Testis (tissue), 2 donors: ENCODE data around the gene COL21A1.

Experiments
- CTCF ChIP-seq, 3 experiments: fragments of 450-650 bp in 2 of 3; fragments of 200-600 bp in 1 of 3; sonication (generic) in 1 of 3; IDR thresholded peaks; one replicate each; pipeline ENCODE4 v1.5.1; 2016 to 2019; ENCODE audit warnings: antibody characterized with exemption in 3 of 3, mild to moderate bottlenecking in 2 of 3, moderate library complexity in 1 of 3
- POLR2A ChIP-seq: fragments of 450-650 bp; IDR thresholded peaks from one replicate; pipeline ENCODE4 v1.6.1; 2017; ENCODE audit warnings: antibody characterized with exemption, mild to moderate bottlenecking, moderate library complexity

DNA sequence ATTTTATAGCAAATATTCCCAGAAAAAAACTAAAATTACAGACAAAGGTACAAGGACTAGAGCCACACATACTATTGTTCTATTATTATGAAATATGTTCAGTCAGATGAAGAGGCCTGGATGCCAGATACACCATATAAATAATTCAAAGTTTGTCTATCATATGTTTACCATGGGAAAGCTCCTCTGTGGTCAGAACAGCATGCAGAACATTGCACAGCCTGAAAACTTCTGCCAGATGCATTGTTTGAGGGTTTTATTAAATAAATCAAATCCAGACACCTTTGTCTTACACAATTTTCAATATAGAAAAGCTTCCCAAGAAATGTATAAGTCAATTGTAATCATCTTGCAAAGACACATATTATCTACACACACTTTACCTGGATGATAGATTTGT lies 35.0 kb upstream of the COL21A1 start:
- TF ChIP-seq CTCF (IDR thresholded peaks at IDR 0.05), result no peak
- no peak for TF ChIP-seq POLR2A
